Measurements from ENCODE around the gene PPM1G. TPM values are rescaled to one million over a fixed set of nuclear protein-coding genes. Genes with fewer than 3 reads are reported as not detected.

PPM1G gene
- total and polyA plus RNA-seq, 7 donors, result 44.0 to 167 (median 83.4) TPM

GRCh38 chr2:27408601-27409320 is 630 bp downstream of the PPM1G start:
- H3K36me3 ChIP-seq (ENCODE audit: insufficient read depth in 1 of 2, low read depth in 1 of 2), result peaks cover 0 to 14% of the 10 kb centered on the region in 2 donors
- H3K27ac ChIP-seq, result peak overlapping the region; percentile 97
- no peak for TF ChIP-seq CTCF (IDR thresholded peaks at IDR 0.05)
- peak overlapping the region; percentile 98 for H3K4me3 ChIP-seq
- DNase-seq, result no peak
- peaks cover 24% of the 10 kb centered on the region for H3K4me1 ChIP-seq
- no peaks in the 10 kb centered on the region for H3K9me3 ChIP-seq
- no peaks in the 10 kb centered on the region for H3K27me3 ChIP-seq (ENCODE audit: insufficient read depth in 3 of 3, low read length in 2 of 3)
- ATAC-seq, result peak; percentile 41 to 57 (median 50)
- 0 to 1% (median 1%) methylated on average over 31 to 33 of the region's 33 CpGs for WGBS, 3 donors
- intact Hi-C loops (cut with DNase I), result loop anchor here (2.0 kb wide), 1 partner anchor 20 kb away; the partner anchor contains the start of gene NRBP1 (in 2 of the 2)

- DNase-seq, result no peak
- H3K9me3 ChIP-seq, result no peaks in the 10 kb centered on the region
- peak overlapping the region; percentile 97 for H3K27ac ChIP-seq
- 51 to 57% (median 55%) methylated on average over 16 of the region's 16 CpGs for WGBS, 3 donors
- TF ChIP-seq CTCF (IDR thresholded peaks at IDR 0.05), result peak; percentile 55
- intact Hi-C loops (cut with DNase I), result loop anchor here (2.0 kb wide), 1 partner anchor 21 kb away; the partner anchor contains the start of gene NRBP1 (in 2 of the 2)
- peaks cover 24% of the 10 kb centered on the region for H3K4me1 ChIP-seq
- H3K36me3 ChIP-seq (ENCODE audit: insufficient read depth in 1 of 2, low read depth in 1 of 2), result peaks cover 0 to 14% of the 10 kb centered on the region in 2 donors
- ATAC-seq, result no peak
- H3K27me3 ChIP-seq (ENCODE audit: insufficient read depth in 3 of 3, low read length in 2 of 3), result no peaks in the 10 kb centered on the region
- H3K4me3 ChIP-seq, result peak overlapping the region; percentile 98
Measured at GRCh38 chr2:27407798-27408491, 1.4 kb downstream of the PPM1G start.

GRCh38 chr2:27400348-27401135 is 8.8 kb downstream of the PPM1G start:
- no peak for ATAC-seq
- 96 to 100% (median 97%) methylated on average over 2 of the region's 2 CpGs for WGBS, 3 donors
- Histone ChIP-seq H3K4me3 (no peak overlapping the region), H3K27ac (no peak overlapping the region), H3K9me3 (no peaks in the 10 kb centered on the region), H3K36me3 (ENCODE audit: insufficient read depth in 1 of 2, low read depth in 1 of 2) (peaks cover 0 to 6% of the 10 kb centered on the region in 2 donors), H3K4me1 (no peaks in the 10 kb centered on the region), H3K27me3 (ENCODE audit: insufficient read depth in 3 of 3, low read length in 2 of 3) (no peaks in the 10 kb centered on the region)
- intact Hi-C loops (cut with DNase I), result no loop called here
- TF ChIP-seq CTCF (IDR thresholded peaks at IDR 0.05), result no peak
- DNase-seq, result no peak

GRCh38 chr2:27398962-27399361 is 10.4 kb downstream of the PPM1G start:
- Histone ChIP-seq H3K4me1 (no peaks in the 10 kb centered on the region), H3K27ac (no peak overlapping the region), H3K36me3 (ENCODE audit: insufficient read depth in 1 of 2, low read depth in 1 of 2) (no peaks in the 10 kb centered on the region), H3K4me3 (no peak overlapping the region), H3K9me3 (no peaks in the 10 kb centered on the region), H3K27me3 (ENCODE audit: insufficient read depth in 3 of 3, low read length in 2 of 3) (no peaks in the 10 kb centered on the region)
- DNase-seq (no peak), ATAC-seq (no peak)
- TF ChIP-seq CTCF (IDR thresholded peaks at IDR 0.05), result no peak
- intact Hi-C loops (cut with DNase I), result no loop called here
- 86 to 93% (median 91%) methylated on average over 5 of the region's 5 CpGs for WGBS, 3 donors
